ENCODE data around the gene SELENBP1. TPM values are rescaled to one million over a fixed set of nuclear protein-coding genes. Genes with fewer than 3 reads are reported as not detected.
"Not testable (repeated sequence)": the region's sequence is repeated elsewhere in the genome, so short reads cannot be mapped to it uniquely, and the experiment has no call there.

Gene SELENBP1
- total RNA-seq, 1 experiment from 2014 or later = 11.6 TPM

- no TSS peak for BruUV-seq (replicated peaks)
- Mint-ChIP-seq H3K27me3 (ENCODE audit: insufficient read depth, unreplicated experiment) (no peaks in the 10 kb centered on the region), H3K27ac (ENCODE audit: low read depth, unreplicated experiment) (peak overlapping the region; percentile 39), H3K36me3 (ENCODE audit: insufficient read depth, unreplicated experiment) (peaks cover 77% of the 10 kb centered on the region), H3K4me1 (ENCODE audit: insufficient read depth, unreplicated experiment) (peaks cover 20% of the 10 kb centered on the region), H3K9me3 (ENCODE audit: unreplicated experiment) (no peaks in the 10 kb centered on the region), H3K4me3 (ENCODE audit: unreplicated experiment) (peak overlapping the region; percentile 93)
- intact Hi-C loops (cut with micrococcal nuclease) = no loop called here
- no peak for DNase-seq (ENCODE audit: unreplicated experiment)
- CTCF ChIA-PET = interaction anchor here (0.7 to 4.0 kb wide), 6 partner anchors 15 to 150 kb away, joined by 3 to 35 read pairs (median 4); no protein-coding TSS in a partner anchor
- POLR2A ChIA-PET = interaction anchor here (0.6 to 5.7 kb wide), 11 partner anchors 10 to 121 kb away, joined by 3 to 46 read pairs (median 4); partner anchors contain the start of genes SELENBP1 and ZNF687
- TF ChIP-seq CTCF (IDR thresholded peaks at IDR 0.05; ENCODE audit: unreplicated experiment) = no peak
Observed at GRCh38 chr1:151401860-151402259, 29.4 kb upstream of the SELENBP1 start.

GRCh38 chr1:151401125-151401788 is 28.8 kb upstream of the SELENBP1 start:
- Mint-ChIP-seq H3K27ac (ENCODE audit: low read depth, unreplicated experiment) (peak overlapping the region; percentile 99), H3K27me3 (ENCODE audit: insufficient read depth, unreplicated experiment) (no peaks in the 10 kb centered on the region), H3K4me1 (ENCODE audit: insufficient read depth, unreplicated experiment) (peaks cover 20% of the 10 kb centered on the region), H3K4me3 (ENCODE audit: unreplicated experiment) (peak overlapping the region; percentile 93), H3K36me3 (ENCODE audit: insufficient read depth, unreplicated experiment) (peaks cover 71% of the 10 kb centered on the region), H3K9me3 (ENCODE audit: unreplicated experiment) (no peaks in the 10 kb centered on the region)
- POLR2A ChIA-PET = interaction anchor here (0.8 to 5.7 kb wide), 18 partner anchors 11 to 508 kb away, joined by 3 to 60 read pairs (median 10); partner anchors contain the start of genes PI4KB, SELENBP1, THEM4 and ZNF687
- CTCF ChIA-PET = interaction anchor here (1.0 to 4.0 kb wide), 5 partner anchors 16 to 201 kb away, joined by 3 to 35 read pairs (median 7); no protein-coding TSS in a partner anchor
- TF ChIP-seq CTCF (IDR thresholded peaks at IDR 0.05; ENCODE audit: unreplicated experiment) = no peak
- intact Hi-C loops (cut with micrococcal nuclease) = no loop called here
- no peak for DNase-seq (ENCODE audit: unreplicated experiment)
- no TSS peak for BruUV-seq (replicated peaks)

GRCh38 chr1:151399324-151400171 is 27.0 kb upstream of the SELENBP1 start, which contains the start of gene PSMB4:
TSS of gene PSMB4 (plus strand) at chr1:151399573. CDS start at chr1:151399588, 15 bp downstream.
- Mint-ChIP-seq H3K27me3 (ENCODE audit: insufficient read depth, unreplicated experiment) (no peaks in the 10 kb centered on the region), H3K4me1 (ENCODE audit: insufficient read depth, unreplicated experiment) (peaks cover 20% of the 10 kb centered on the region), H3K36me3 (ENCODE audit: insufficient read depth, unreplicated experiment) (peaks cover 54% of the 10 kb centered on the region), H3K4me3 (ENCODE audit: unreplicated experiment) (peak within 1 kb of the TSS; percentile 93), H3K27ac (ENCODE audit: low read depth, unreplicated experiment) (peak within 1 kb of the TSS; percentile 99), H3K9me3 (ENCODE audit: unreplicated experiment) (no peaks in the 10 kb centered on the region)
- TSS peak; percentile 81 for BruUV-seq (replicated peaks)
- TF ChIP-seq CTCF (IDR thresholded peaks at IDR 0.05; ENCODE audit: unreplicated experiment) = peak; percentile 31
- POLR2A ChIA-PET = interaction anchor here (0.6 to 5.7 kb wide), 42 partner anchors 8 to 1131 kb away, joined by 3 to 60 read pairs (median 6); partner anchors contain the start of genes APH1A, MRPL9, PI4KB and PIP5K1A
- CTCF ChIA-PET = interaction anchor here (0.6 to 4.0 kb wide), 16 partner anchors 16 to 228 kb away, joined by 3 to 35 read pairs (median 4); partner anchors contain the start of gene PI4KB
- DNase-seq (ENCODE audit: unreplicated experiment) = peak; percentile 97
- intact Hi-C loops (cut with micrococcal nuclease) = loop anchor here (1.0 to 2.0 kb wide), 6 partner anchors 52 to 203 kb away; partner anchors contain the start of gene RFX5

GRCh38 chr1:151396265-151396664 is 23.8 kb upstream of the SELENBP1 start:
- H3K4me3 Mint-ChIP-seq (ENCODE audit: unreplicated experiment); H3K27ac Mint-ChIP-seq (ENCODE audit: low read depth, unreplicated experiment); H3K27me3 Mint-ChIP-seq (ENCODE audit: insufficient read depth, unreplicated experiment); BruUV-seq (replicated peaks); DNase-seq (ENCODE audit: unreplicated experiment); intact Hi-C loops (cut with micrococcal nuclease); H3K9me3 Mint-ChIP-seq (ENCODE audit: unreplicated experiment): not testable (repeated sequence)
- peaks cover 22% of the 10 kb centered on the region for H3K36me3 Mint-ChIP-seq (ENCODE audit: insufficient read depth, unreplicated experiment)
- CTCF ChIA-PET = interaction anchor here (0.8 to 3.0 kb wide), 3 partner anchors 10 to 95 kb away, joined by 3 to 14 read pairs (median 3); no protein-coding TSS in a partner anchor
- H3K4me1 Mint-ChIP-seq (ENCODE audit: insufficient read depth, unreplicated experiment) = peaks cover 15% of the 10 kb centered on the region
- POLR2A ChIA-PET = interaction anchor here (1.1 to 3.7 kb wide), 6 partner anchors 12 to 95 kb away, joined by 3 to 20 read pairs (median 6); partner anchors contain the start of genes PI4KB and SELENBP1

Data from MCF 10A (cell line).